H1 (cell line): ENCODE data around the gene NDC1. TPM values are rescaled to one million over a fixed set of nuclear protein-coding genes. Genes with fewer than 3 reads are reported as not detected.

Source experiments
- ASH2L ChIP-seq: fragments of 200-600, 300-600 bp; sonication (generic); IDR thresholded peaks from one replicate; pipeline ENCODE4 v1.7.1; 2017; ENCODE audit warnings: low read length
- CBX5 ChIP-seq: fragments of 300-800, 300-1000 bp; sonication (generic); IDR thresholded peaks from 2 replicates; pipeline ENCODE4 v1.7.1; 2016; ENCODE audit warnings: antibody characterized with exemption, low read length, low read depth
- EGR1 ChIP-seq: IDR thresholded peaks from 2 replicates; pipeline ENCODE4 v1.6.1; 2011; ENCODE audit warnings: low read depth, low read length, borderline replicate concordance
- EZH2 ChIP-seq: fragments of 200-600 bp; sonication (generic); IDR thresholded peaks from 2 replicates; pipeline ENCODE4 v1.7.1; 2012; ENCODE audit warnings: low read depth, mild to moderate bottlenecking, moderate library complexity, low read length, inconsistent platforms; ENCODE audit not compliant: severe bottlenecking
- GTF2F1 ChIP-seq: IDR thresholded peaks from 2 replicates; pipeline ENCODE4 v1.6.1; 2012; ENCODE audit warnings: low read depth, low read length, improper control_type of control experiment, borderline replicate concordance
- KDM4A ChIP-seq: IDR thresholded peaks from one replicate; pipeline ENCODE4 v1.7.1; 2012; ENCODE audit warnings: low read depth, mild to moderate bottlenecking, moderate library complexity, low read length, inconsistent platforms; ENCODE audit not compliant: severe bottlenecking
- POU5F1 ChIP-seq: IDR thresholded peaks from 2 replicates; pipeline ENCODE4 v1.6.1; 2011; ENCODE audit warnings: low read depth, mild to moderate bottlenecking, low read length, moderate library complexity
- SIN3A ChIP-seq, 2 experiments: IDR thresholded peaks in 1 of 2; conservative IDR thresholded peaks in 1 of 2; 2 replicates each; pipeline ENCODE4 v1.6.1; 2011 to 2012; ENCODE audit warnings: low read length in 2 of 2, improper control_type of control experiment in 1 of 2, low read depth in 1 of 2, mild to moderate bottlenecking in 1 of 2
- SIX5 ChIP-seq: IDR thresholded peaks from 2 replicates; pipeline ENCODE4 v1.6.1; 2011; ENCODE audit warnings: mild to moderate bottlenecking, low read depth, low read length
- SP1 ChIP-seq: IDR thresholded peaks from 2 replicates; pipeline ENCODE4 v1.6.1; 2011; ENCODE audit warnings: low read depth, low read length
- TAF1 ChIP-seq: IDR thresholded peaks from 2 replicates; pipeline ENCODE4 v1.6.1; 2011; ENCODE audit warnings: mild to moderate bottlenecking, low read depth, low read length
- TEAD4 ChIP-seq: IDR thresholded peaks from 2 replicates; pipeline ENCODE4 v1.6.1; 2012; ENCODE audit warnings: low read depth, low read length, inconsistent platforms, mixed read lengths
- ZNF274 ChIP-seq: IDR thresholded peaks from 2 replicates; pipeline ENCODE4 v1.7.0; 2012; ENCODE audit warnings: low read length, borderline replicate concordance; ENCODE audit errors: extremely low read depth
- polyA plus RNA-seq, 7 experiments: library from polyadenylated mRNA; depleted of rRNA in 3 of 7; stranded (reverse) in 5 of 7; unstranded in 2 of 7; fragments of >200 nt in 5 of 7; fragments of 200-250 nt in 2 of 7; gene quantifications; 1 replicate in 5 of 7; 2 replicates in 1 of 7; 4 replicates in 1 of 7; pipeline versions ENCODE4 v1.2.1 to v1.2.3, GENCODE V29; 2011 to 2013; ENCODE audit warnings: missing spikeins in 2 of 7, mixed read lengths in 2 of 7
- total RNA-seq: library from RNA; stranded (reverse); fragmentation: NEBNext Ultra II Directional; extraction: Animal tissue kit (Norgen Biotek cat#: 25700); gene quantifications from 2 replicates; pipeline ENCODE4 v1.2.1, GENCODE V29; 2021
- TF ChIP-seq, protein P1 (sequence below): IDR thresholded peaks from 2 replicates; pipeline ENCODE4 v1.6.1; 2012; ENCODE audit warnings: inconsistent platforms
- TF ChIP-seq, protein P2 (sequence below), 3 experiments: IDR thresholded peaks; 1 replicate in 2 of 3; 2 replicates in 1 of 3; pipeline versions ENCODE4 v1.5.1 to v1.6.1; 2011; ENCODE audit warnings: low read length in 3 of 3, mild to moderate bottlenecking in 3 of 3, inconsistent platforms in 2 of 3, low read depth in 1 of 3, moderate library complexity in 1 of 3; ENCODE audit not compliant: insufficient read depth in 1 of 3; ENCODE audit errors: control extremely low read depth in 1 of 3

The NDC1 gene
- total and polyA plus RNA-seq, 2 of the 8 experiments (the other 6 are each of a cell fraction or from before 2014, with no cell fraction given), result 62.9 to 66.1 TPM

GRCh38 chr1:53837924-53838653 is at the start of gene NDC1 (continued):
- TF ChIP-seq, protein P1, sequence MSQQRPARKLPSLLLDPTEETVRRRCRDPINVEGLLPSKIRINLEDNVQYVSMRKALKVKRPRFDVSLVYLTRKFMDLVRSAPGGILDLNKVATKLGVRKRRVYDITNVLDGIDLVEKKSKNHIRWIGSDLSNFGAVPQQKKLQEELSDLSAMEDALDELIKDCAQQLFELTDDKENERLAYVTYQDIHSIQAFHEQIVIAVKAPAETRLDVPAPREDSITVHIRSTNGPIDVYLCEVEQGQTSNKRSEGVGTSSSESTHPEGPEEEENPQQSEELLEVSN, result peak; percentile 69
- TF ChIP-seq KDM4A (peak; percentile 71), ASH2L (peak; percentile 92), SP1 (0 out of 2 replicates have a peak, but pooled peaks have one; percentile 47), SIN3A (conservative IDR thresholded peaks at IDR 0.05 in 1 of 2, IDR thresholded peaks at IDR 0.05 in 1 of 2; ENCODE audit: low read depth in 1 of 2, low read length in 2 of 2) (peak in 1 of 2 experiments; percentile 77; a peak in 2 of 4 replicates), SIX5 (peak; percentile 99; the same call in 1 of the 2 replicates), TEAD4 (peak; percentile 80), GTF2F1 (no peak), CBX5 (no peak), POU5F1 (no peak), EGR1 (no peak), ZNF274 (no peak), TAF1 (peak; percentile 80; the same call in 1 of the 2 replicates), EZH2 (no peak)
- TF ChIP-seq, protein P2, sequence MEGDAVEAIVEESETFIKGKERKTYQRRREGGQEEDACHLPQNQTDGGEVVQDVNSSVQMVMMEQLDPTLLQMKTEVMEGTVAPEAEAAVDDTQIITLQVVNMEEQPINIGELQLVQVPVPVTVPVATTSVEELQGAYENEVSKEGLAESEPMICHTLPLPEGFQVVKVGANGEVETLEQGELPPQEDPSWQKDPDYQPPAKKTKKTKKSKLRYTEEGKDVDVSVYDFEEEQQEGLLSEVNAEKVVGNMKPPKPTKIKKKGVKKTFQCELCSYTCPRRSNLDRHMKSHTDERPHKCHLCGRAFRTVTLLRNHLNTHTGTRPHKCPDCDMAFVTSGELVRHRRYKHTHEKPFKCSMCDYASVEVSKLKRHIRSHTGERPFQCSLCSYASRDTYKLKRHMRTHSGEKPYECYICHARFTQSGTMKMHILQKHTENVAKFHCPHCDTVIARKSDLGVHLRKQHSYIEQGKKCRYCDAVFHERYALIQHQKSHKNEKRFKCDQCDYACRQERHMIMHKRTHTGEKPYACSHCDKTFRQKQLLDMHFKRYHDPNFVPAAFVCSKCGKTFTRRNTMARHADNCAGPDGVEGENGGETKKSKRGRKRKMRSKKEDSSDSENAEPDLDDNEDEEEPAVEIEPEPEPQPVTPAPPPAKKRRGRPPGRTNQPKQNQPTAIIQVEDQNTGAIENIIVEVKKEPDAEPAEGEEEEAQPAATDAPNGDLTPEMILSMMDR (IDR thresholded peaks at IDR 0.05; ENCODE audit: control extremely low read depth in 1 of 3, insufficient read depth in 1 of 3, low read depth in 1 of 3, low read length in 3 of 3), result peak in 2 of 3 experiments; percentile 3 to 18; a peak in 2 of 4 replicates
